GM18511 (cell line): ENCODE data around the gene CHD3.
"Not testable (repeated sequence)": the region's sequence is repeated elsewhere in the genome, so short reads cannot be mapped to it uniquely, and the experiment has no call there.

Source experiments
- ATAC-seq: cut with Tn5 transposase; IDR thresholded peaks from one replicate; pipeline ENCODE4 v1.9.1; 2021; ENCODE audit warnings: mild to moderate bottlenecking, moderate library complexity; ENCODE audit not compliant: unreplicated experiment

Gene CHD3

DNA sequence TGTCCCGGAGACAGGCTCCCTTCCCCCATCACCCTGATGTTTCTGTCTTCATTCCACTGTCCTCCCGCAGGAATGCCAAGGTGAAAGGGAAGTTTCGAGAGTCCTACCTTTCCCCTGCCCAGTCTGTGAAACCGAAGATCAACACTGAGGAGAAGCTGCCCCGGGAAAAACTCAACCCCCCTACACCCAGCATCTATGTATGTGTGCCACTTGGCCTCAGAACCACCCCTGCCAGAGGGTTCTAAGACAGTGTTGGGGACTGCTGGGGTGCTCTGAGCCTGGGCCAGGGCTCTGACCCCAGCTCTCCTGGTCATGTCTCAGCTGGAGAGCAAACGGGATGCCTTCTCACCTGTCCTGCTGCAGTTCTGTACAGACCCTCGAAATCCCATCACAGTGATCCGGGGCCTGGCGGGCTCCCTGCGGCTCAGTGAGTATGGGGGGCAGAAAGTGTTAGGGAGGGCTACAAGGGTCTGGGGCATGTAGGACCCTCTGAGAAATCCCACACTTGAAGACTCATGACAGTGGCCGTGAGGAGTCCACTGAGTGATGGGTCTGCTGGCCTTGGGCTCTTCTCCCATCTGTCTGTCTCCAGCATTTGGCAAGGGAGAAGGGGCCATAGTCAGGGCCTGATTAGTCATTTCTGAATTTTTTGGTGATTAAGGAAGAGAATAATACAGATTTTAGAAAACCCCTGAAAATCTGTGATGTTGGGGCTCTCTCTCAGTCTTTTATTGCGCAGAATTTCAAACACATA, 38.7 kb upstream of the CHD3 start:
- ATAC-seq, result no peak

- ATAC-seq, result peak; percentile 9
Observed at GRCh38 chr17:7850701-7851437, 37.7 kb upstream of the CHD3 start.

DNA sequence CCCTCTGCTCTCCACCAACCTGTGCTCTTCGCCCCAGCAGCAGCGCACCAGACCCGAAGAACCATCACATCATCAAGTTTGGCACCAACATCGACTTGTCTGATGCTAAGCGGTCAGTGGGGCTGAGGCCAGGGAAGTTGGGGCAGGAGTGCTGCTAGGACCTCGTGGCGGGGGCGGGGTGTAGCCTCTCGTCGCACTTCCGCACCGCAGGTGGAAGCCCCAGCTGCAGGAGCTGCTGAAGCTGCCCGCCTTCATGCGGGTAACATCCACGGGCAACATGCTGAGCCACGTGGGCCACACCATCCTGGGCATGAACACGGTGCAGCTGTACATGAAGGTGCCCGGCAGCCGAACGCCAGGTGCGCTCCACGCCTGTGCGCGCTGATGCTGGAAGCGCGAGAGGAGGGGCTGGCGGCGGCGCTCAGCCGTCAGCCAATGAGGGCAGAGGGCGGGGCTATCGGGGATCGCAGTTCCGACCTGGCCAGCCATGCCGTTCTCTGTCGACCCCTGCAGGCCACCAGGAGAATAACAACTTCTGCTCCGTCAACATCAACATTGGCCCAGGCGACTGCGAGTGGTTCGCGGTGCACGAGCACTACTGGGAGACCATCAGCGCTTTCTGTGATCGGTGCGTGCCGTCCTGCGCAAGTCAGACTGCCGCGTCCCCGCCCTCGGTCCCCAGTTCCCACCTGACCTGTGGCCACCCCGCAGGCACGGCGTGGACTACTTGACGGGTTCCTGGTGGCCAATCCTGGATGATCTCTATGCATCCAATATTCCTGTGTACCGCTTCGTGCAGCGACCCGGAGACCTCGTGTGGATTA, 36.9 kb upstream of the CHD3 start:
- peak; percentile 77 for ATAC-seq

DNA sequence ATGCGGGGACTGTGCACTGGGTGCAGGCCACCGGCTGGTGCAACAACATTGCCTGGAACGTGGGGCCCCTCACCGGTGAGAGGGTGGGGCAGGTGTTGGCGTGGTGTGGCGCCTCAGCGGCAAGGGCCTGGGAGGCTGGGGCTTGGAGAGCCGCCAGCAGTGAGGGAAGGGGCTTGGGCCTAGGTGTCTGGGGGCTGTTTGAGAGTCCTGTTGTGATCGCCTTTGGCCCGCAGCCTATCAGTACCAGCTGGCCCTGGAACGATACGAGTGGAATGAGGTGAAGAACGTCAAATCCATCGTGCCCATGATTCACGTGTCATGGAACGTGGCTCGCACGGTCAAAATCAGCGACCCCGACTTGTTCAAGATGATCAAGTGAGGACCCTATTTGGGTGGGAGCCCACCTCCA, 36.3 kb upstream of the CHD3 start:
- ATAC-seq, result no peak

GRCh38 chr17:7852919-7853690, 35.5 kb upstream of the CHD3 start:
- no peak for ATAC-seq

GRCh38 chr17:7853691-7854038, 34.9 kb upstream of the CHD3 start:
- ATAC-seq, result no peak

DNA sequence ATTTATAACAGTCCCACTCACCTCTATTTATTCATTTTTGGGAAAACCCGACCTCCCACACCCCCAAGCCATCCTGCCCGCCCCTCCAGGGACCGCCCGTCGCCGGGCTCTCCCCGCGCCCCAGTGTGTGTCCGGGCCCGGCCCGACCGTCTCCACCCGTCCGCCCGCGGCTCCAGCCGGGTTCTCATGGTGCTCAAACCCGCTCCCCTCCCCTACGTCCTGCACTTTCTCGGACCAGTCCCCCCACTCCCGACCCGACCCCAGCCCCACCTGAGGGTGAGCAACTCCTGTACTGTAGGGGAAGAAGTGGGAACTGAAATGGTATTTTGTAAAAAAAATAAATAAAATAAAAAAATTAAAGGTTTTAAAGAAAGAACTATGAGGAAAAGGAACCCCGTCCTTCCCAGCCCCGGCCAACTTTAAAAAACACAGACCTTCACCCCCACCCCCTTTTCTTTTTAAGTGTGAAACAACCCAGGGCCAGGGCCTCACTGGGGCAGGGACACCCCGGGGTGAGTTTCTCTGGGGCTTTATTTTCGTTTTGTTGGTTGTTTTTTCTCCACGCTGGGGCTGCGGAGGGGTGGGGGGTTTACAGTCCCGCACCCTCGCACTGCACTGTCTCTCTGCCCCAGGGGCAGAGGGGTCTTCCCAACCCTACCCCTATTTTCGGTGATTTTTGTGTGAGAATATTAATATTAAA, 34.4 kb upstream of the CHD3 start:
- no peak for ATAC-seq

DNA sequence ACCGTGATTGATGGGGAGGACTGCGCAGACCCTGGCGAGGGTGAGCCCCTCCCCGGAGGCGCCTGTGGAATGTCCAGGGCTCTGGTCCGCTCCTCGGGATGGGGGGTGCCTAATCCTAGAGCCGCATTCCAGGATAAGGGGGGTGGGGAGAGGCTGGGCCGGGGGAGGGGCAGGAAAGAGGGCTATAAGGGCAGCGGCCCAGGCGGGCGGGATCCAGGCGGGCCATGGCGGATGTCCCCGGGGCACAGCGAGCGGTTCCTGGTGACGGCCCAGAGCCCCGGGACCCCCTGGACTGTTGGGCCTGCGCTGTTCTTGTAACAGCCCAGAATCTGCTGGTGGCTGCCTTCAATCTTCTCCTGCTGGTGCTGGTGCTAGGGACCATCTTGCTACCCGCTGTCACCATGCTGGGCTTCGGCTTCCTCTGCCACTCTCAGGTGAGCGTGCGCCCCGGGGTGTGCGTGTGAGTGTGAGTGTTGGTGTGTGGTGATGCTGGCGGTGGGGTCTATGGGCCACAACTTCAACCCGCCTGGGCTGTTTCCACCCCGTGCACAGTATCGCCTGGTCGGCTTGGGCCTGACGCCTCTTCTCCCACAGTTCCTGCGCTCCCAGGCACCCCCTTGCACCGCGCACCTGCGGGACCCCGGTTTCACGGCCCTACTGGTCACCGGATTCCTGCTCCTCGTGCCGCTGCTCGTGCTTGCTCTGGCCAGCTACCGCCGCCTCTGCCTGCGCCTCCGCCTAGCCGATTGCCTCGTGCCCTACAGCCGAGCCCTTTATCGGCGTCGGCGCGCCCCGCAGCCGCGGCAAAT, 33.5 kb upstream of the CHD3 start, which contains the start of gene TMEM88:
Gene TMEM88, plus strand, starts transcription at position 216 of the 809 bp plus-strand sequence. Its CDS starts 9 bp downstream, at position 225.
- no peak for ATAC-seq

- no peak for ATAC-seq
Observed at GRCh38 chr17:7855660-7856010, 33.0 kb upstream of the CHD3 start.

- no peak for ATAC-seq
Observed at GRCh38 chr17:7856011-7856810, 32.4 kb upstream of the CHD3 start.

- ATAC-seq, result peak; percentile 81
Observed at GRCh38 chr17:7856811-7857712, 31.5 kb upstream of the CHD3 start, which contains the start of gene NAA38. Gene NAA38 (minus strand): TSS chr17:7857559. CDS start chr17:7857463, 96 bp downstream.

GRCh38 chr17:7857713-7858521, 30.7 kb upstream of the CHD3 start, which contains the start of gene CYB5D1:
Gene CYB5D1 (plus strand): TSS chr17:7858003. CDS start chr17:7858135, 132 bp downstream.
- peak; percentile 41 for ATAC-seq

DNA sequence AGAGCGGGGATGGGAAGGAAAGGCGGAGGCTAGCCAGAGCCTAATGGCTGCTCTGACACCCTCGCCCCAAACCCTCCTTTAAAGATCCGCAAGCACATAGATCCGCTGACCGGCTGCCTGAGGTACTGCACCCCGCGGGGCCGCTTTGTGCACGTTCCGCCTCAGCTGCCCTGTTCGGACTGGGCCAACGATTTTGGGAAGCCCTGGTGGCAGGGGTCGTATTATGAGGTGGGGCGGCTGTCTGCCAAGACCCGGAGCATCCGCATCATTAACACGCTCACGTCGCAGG, 30.1 kb upstream of the CHD3 start:
- no peak for ATAC-seq

DNA sequence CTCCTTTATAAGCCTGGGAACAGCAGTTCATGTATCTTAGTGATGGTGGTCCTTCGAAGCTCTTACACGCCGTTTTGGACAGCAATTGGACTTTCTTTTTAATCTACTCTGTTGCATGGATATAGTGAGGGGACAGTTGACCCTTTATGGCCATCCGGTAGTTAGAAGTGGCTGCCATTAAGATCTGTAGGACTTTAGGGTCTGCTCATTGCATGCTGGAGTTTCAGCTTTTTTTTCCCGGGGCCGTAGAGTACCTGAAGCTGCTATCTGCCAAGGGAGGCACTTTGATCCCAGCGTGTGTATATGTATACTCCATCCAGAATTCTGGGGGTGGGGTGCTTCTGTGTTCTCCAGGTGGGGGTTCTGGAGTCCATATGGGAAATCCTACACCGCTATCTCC, 29.6 kb upstream of the CHD3 start:
- ATAC-seq, result no peak

DNA sequence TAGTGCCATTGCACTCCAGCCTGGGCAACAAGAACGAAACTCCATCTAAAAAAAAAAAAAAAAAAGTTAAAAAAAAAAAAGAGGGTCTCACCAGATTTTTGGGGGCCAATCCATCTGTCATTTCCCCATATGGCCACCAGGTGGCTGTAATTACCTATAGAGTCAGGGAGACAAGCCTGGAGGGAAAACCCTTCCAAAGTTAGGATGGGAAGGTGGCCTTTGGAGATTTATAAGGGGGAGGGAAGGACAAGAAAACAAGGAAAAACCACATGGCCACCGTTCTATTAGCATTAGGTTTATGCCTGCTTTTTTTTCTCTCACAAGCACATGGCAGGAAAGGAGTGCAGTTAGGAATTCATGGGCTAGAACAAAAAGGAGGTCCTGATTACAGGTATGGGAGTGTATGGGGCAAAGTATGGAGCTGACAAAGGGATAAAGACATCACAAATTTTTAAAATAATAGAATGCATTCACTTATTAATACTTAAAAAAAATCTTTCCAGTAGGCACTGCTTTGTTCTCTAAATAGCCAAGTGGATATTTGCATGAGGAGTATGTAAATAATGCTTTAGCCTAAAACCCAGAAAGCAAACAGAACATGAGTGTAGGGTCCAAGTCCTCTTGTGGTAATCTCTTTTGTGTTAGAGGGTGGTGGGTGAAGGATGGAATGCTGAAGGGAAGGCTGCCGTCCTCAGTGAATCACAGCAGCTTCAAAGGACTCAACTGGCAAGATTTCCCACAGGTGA, 25.7 kb upstream of the CHD3 start:
- no peak for ATAC-seq

DNA sequence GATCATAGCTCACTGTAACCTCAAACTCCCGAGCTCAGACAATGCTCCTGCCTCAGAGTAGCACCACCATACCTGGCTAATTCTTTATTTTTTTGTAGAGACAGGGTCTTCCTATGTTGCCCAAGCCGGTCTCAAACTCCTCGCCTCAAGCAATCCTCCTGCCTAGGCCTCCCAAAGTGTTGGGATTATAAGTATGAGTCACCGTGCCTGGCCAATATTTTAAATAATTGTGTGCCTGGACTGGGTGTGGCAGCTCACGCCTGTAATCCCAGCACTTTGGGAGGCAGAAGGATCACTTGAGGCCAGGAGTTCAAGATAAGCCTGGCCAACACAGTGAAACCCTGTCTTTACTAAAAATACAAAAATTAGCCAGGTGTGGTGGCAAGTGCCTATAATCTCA, 24.2 kb upstream of the CHD3 start:
- ATAC-seq, result not testable (repeated sequence)
